ENCODE data around the gene THTPA.

- no peak for TF ChIP-seq POLR2AphosphoS5 (IDR thresholded peaks at IDR 0.05; ENCODE audit: low read depth, low read length)
- TF ChIP-seq SIN3A (IDR thresholded peaks at IDR 0.05; ENCODE audit: borderline replicate concordance, insufficient read depth, low read length): no peak
These were observed 16.6 kb upstream of the THTPA start for GRCh38 chr14:23539248-23540140.

All from PFSK-1 (cell line).